ENCODE results near the gene GMDS. TPM values are rescaled to one million over a fixed set of nuclear protein-coding genes. Genes with fewer than 3 reads are reported as not detected.

The GMDS gene
- total RNA-seq, 1 donor from 2014 or later, result 35.7 TPM

DNA sequence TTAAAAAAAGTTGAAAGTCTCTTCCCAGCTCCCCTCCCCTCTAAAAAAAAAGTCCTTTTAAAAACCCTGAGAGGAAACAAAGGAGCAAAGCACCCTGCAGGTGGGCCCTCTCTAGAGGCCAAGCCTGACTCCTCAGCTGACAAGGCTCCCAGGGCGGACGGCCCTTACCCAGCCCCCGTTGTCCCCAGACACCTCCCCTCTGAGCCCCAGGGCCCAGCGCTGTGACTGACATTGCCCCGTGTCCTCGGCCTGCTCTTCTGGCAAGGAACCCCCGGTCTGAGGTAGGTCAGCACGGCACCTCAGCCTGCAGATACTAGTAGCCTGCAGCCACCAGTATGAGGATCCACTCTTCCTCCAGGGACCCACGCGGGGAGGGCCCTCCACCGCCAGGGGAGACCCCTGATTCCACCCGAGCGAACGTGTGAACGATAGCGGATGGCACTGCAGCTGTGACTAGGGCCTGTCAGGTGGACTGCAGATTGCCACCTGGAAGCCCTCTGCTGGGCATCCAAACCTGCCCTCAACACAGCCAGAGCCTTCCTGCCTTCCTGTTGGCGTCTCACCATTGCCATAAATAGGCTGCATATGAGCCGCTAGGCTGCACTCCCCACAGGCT is 601.5 kb downstream of the GMDS start:
- Mint-ChIP-seq H3K27me3 (ENCODE audit: low read depth) (no peaks in the 10 kb centered on the region), H3K36me3 (ENCODE audit: low read depth) (no peaks in the 10 kb centered on the region), H3K4me3 (ENCODE audit: low read depth) (no peak overlapping the region), H3K9me3 (no peaks in the 10 kb centered on the region), H3K4me1 (ENCODE audit: low read depth) (no peaks in the 10 kb centered on the region), H3K27ac (no peak overlapping the region)
- DNase-seq (ENCODE audit: low spot score), result no peak
- intact Hi-C loops (cut with micrococcal nuclease), result no loop called here

DNA sequence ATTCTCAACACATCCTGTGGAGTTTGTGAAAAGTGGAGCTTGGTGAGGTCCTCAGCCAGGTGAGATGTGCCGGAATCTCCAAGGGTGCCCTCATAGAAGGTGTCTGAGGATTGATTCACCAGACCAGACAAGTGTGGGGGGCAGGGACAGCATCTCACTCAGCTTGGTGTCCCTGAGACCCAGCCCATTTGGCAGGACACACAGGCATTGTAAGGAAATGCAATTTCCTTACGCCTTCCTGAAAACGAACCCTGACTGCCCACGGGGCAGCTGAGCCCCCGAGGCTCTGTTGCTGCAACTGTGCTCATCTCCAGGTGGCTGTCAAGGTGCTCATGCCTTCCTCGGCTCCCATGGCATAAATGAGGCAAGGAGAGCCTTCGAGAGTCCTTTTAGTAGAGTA is 602.3 kb downstream of the GMDS start:
- Mint-ChIP-seq H3K27me3 (ENCODE audit: low read depth) (no peaks in the 10 kb centered on the region), H3K36me3 (ENCODE audit: low read depth) (no peaks in the 10 kb centered on the region), H3K4me1 (ENCODE audit: low read depth) (no peaks in the 10 kb centered on the region), H3K27ac (no peak overlapping the region), H3K4me3 (ENCODE audit: low read depth) (no peak overlapping the region), H3K9me3 (no peaks in the 10 kb centered on the region)
- intact Hi-C loops (cut with micrococcal nuclease), result no loop called here
- DNase-seq (ENCODE audit: low spot score), result no peak

DNA sequence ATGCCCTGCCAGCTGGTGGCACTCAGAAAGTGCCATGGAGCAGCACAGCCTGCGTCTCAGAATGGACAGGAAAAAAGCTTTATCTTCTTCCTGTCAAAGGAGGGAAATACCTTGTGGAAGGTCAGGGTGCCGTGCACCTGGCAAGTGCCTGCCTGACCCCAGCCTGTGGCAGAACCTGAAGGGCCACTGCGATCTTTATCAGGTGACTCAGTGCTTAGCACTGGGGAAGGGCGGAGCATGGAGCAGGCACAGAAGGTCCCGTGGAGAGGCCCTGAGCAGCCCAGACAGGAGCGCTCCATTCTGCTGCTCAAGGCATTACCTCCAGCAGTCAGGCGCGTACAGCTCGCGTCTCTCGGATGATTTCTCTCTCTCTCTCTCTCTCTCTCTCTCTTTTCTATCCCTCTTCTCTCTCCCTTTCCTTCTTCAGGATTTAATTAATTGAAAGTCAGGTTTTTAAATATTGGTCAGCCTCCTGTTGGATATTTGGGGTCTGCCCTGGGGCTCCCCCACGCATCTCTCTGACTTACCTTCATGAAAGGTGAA is 604.0 kb downstream of the GMDS start:
- H3K4me1 Mint-ChIP-seq (ENCODE audit: low read depth), result no peaks in the 10 kb centered on the region
- no peak overlapping the region for H3K4me3 Mint-ChIP-seq (ENCODE audit: low read depth)
- intact Hi-C loops (cut with micrococcal nuclease), result no loop called here
- H3K36me3 Mint-ChIP-seq (ENCODE audit: low read depth), result no peaks in the 10 kb centered on the region
- DNase-seq (ENCODE audit: low spot score), result no peak
- no peaks in the 10 kb centered on the region for H3K27me3 Mint-ChIP-seq (ENCODE audit: low read depth)
- H3K27ac Mint-ChIP-seq, result no peak overlapping the region
- H3K9me3 Mint-ChIP-seq, result no peaks in the 10 kb centered on the region

DNA sequence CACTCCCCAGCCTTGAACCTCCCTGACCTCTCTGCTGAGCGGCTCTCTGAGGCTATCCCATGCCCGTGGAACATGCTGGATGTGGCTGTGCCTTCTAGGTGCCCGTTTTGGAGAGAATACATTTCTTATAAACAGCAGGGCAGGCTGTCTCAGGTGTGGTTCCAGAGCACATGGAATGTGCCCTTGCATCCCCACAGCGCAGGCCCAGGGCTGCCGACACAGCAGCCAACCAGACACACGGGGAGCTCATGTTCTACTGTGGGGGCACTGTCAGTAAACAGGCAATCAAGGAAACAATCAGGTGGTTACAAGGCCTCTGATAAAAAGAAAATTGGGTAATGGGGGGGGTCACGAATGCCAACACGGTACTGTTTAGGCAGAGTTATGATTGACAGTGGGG is 604.9 kb downstream of the GMDS start:
- Mint-ChIP-seq H3K4me3 (ENCODE audit: low read depth) (no peak overlapping the region), H3K27me3 (ENCODE audit: low read depth) (no peaks in the 10 kb centered on the region), H3K9me3 (no peaks in the 10 kb centered on the region), H3K27ac (no peak overlapping the region), H3K4me1 (ENCODE audit: low read depth) (no peaks in the 10 kb centered on the region), H3K36me3 (ENCODE audit: low read depth) (no peaks in the 10 kb centered on the region)
- DNase-seq (ENCODE audit: low spot score), result no peak
- intact Hi-C loops (cut with micrococcal nuclease), result no loop called here

DNA sequence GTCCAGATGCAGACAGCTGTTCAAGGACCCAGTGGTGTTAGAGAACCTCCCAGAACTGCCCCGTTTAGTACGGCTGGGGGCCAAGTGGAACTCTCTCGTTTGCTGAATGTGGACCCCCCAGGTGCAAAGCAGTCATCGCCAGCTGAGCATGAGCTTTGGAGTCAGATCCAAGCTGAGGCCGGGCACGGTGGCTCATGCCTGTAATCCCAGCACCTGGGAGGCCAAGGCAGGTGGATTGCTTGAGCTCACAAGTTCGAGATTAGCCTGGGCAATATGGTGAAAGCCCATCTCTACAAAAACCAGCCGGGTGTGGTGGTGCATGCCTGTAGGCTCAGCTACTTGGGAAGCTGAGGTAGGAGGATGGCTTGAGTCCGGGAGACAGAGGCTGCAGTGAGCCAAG is 606.0 kb downstream of the GMDS start:
- Mint-ChIP-seq H3K36me3 (ENCODE audit: low read depth) (no peaks in the 10 kb centered on the region), H3K4me3 (ENCODE audit: low read depth) (no peak overlapping the region), H3K9me3 (no peaks in the 10 kb centered on the region), H3K4me1 (ENCODE audit: low read depth) (no peaks in the 10 kb centered on the region), H3K27me3 (ENCODE audit: low read depth) (no peaks in the 10 kb centered on the region), H3K27ac (no peak overlapping the region)
- DNase-seq (ENCODE audit: low spot score), result no peak
- intact Hi-C loops (cut with micrococcal nuclease), result no loop called here

DNA sequence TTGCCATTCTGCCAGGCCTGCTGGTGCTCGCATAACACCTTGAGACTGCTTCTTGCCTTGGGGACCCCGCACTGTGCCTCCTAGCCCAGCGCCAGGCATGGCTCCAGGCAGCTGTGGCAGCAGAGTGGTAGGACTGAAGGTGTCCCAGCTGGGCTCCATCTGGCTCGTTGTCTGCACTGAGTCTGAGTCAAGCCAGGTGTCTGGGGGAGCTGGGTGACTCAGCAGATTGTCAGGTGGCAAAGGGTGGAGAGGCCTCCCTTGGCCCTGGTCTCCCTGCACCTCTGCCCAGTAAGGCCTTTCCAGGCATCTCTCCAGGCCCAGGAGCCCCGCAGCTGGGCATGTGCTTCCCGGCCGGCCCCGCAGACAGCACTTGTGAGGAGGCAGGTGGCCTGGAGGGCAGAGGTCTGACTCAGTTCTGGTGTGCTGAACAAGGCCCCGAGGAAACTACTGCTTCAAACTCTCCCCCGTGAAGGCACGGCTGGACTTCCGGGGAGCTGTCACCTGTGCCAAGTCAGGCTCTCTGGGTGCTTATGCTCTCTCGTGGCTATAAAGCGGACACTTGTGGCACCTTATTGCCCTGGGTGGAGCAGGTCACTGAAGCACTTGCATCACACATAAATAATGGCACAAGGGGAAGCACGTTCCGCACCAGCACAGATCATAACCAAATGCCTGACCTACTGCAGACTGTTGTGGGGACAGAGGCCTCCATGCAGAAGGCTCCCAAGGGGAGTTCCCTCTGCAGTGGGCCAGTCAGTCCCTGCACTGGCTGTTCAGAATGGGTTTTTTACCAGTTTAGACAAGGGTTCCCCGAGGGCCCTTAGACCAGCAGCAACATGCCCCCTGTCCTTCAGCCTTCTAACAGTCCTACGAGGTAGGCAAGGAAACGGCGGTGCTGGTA is 608.2 kb downstream of the GMDS start:
- H3K36me3 Mint-ChIP-seq (ENCODE audit: low read depth), result no peaks in the 10 kb centered on the region
- H3K4me3 Mint-ChIP-seq (ENCODE audit: low read depth), result no peak overlapping the region
- intact Hi-C loops (cut with micrococcal nuclease), result no loop called here
- peaks cover under 1% of the 10 kb centered on the region for H3K27me3 Mint-ChIP-seq (ENCODE audit: low read depth)
- no peaks in the 10 kb centered on the region for H3K9me3 Mint-ChIP-seq
- DNase-seq (ENCODE audit: low spot score), result no peak
- no peaks in the 10 kb centered on the region for H3K4me1 Mint-ChIP-seq (ENCODE audit: low read depth)
- H3K27ac Mint-ChIP-seq, result no peak overlapping the region

DNA sequence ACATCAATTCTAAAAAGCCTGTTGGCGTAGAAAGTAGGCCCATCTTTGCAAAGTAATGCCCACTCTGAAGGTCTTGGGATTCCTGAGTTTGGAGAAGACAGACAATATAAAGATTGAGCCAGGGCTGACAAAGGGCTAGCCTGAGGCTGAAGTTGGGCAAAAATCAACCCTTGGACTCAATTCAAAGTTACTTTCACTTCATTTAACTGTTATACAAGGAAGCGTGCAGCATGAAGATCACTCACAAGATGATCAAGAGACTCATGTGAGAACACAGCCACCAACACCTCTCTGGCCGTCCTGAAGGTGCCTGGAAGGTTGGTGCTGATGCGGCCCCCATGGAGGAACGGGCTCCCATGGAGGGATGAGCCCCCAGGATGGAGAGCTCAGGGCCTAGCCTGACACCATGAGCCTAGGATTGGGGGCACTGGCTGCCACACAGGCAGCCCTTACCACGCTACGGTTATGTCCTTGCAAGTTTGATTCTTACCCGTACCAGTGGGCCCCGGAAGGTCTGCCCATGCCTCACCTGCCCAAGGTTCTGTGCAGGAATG is 609.1 kb downstream of the GMDS start:
- no peak overlapping the region for H3K27ac Mint-ChIP-seq
- no peak overlapping the region for H3K4me3 Mint-ChIP-seq (ENCODE audit: low read depth)
- no peaks in the 10 kb centered on the region for H3K9me3 Mint-ChIP-seq
- H3K36me3 Mint-ChIP-seq (ENCODE audit: low read depth), result no peaks in the 10 kb centered on the region
- DNase-seq (ENCODE audit: low spot score), result no peak
- no peaks in the 10 kb centered on the region for H3K4me1 Mint-ChIP-seq (ENCODE audit: low read depth)
- intact Hi-C loops (cut with micrococcal nuclease), result no loop called here
- H3K27me3 Mint-ChIP-seq (ENCODE audit: low read depth), result peaks cover 2% of the 10 kb centered on the region

DNA sequence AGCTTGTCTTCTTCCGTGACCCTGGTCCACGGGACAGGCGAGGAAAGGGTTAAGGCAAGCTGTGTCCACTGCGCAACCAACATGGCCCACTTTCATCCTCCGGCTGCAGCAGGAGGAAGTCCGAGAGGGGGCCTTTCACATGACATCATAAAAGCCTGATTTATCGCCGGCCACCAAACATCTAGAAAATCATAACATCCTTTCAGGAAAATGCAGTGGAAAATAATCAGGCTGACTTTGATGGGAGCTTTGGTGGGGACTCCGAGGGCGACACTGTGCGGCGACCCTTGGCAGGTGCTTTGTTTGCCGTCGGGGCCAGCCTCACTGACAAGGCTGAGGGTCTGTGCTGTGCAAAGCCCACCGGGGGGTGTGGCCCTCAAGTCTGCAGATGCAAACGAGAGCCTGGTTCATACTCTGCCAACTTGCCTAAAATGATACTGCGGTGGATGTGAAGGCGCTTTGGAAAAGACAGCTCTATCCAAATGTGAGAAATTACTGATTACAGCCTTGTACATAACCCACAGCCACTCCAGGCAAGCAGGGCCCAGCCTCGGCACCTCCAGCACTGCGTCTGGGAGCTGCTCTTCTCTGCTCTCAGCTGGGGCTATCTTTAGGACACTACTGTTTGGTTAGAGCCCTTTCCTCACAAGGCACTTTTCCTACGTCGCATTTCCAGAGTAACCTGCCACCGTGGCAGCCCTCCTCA is 609.9 kb downstream of the GMDS start:
- Mint-ChIP-seq H3K36me3 (ENCODE audit: low read depth) (no peaks in the 10 kb centered on the region), H3K27ac (no peak overlapping the region), H3K27me3 (ENCODE audit: low read depth) (peaks cover 2% of the 10 kb centered on the region), H3K4me3 (ENCODE audit: low read depth) (no peak overlapping the region), H3K4me1 (ENCODE audit: low read depth) (no peaks in the 10 kb centered on the region), H3K9me3 (no peaks in the 10 kb centered on the region)
- no peak for DNase-seq (ENCODE audit: low spot score)
- intact Hi-C loops (cut with micrococcal nuclease), result no loop called here

DNA sequence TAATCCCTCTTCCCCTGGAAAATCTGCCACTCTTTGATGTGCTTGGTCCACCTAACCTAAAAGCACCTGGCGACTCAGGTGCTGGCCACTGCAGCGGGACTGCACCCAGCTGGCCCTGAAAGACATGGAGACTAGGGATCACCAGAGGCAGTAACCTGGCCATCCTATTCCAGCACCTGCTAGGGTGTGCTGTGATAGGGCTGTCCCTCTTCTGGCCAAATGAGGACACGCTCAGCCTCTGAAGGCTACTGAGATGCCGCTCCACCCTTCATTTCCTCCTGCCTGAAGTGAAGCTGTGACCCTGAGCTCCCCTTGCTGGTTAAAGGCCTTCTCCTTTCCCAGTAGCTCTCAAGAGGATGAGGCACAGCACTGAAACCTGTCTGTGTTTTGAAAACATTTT is 611.3 kb downstream of the GMDS start:
- no peak for DNase-seq (ENCODE audit: low spot score)
- H3K4me3 Mint-ChIP-seq (ENCODE audit: low read depth), result no peak overlapping the region
- no peaks in the 10 kb centered on the region for H3K9me3 Mint-ChIP-seq
- H3K36me3 Mint-ChIP-seq (ENCODE audit: low read depth), result no peaks in the 10 kb centered on the region
- no peak overlapping the region for H3K27ac Mint-ChIP-seq
- H3K4me1 Mint-ChIP-seq (ENCODE audit: low read depth), result no peaks in the 10 kb centered on the region
- peaks cover 3% of the 10 kb centered on the region for H3K27me3 Mint-ChIP-seq (ENCODE audit: low read depth)
- intact Hi-C loops (cut with micrococcal nuclease), result no loop called here

DNA sequence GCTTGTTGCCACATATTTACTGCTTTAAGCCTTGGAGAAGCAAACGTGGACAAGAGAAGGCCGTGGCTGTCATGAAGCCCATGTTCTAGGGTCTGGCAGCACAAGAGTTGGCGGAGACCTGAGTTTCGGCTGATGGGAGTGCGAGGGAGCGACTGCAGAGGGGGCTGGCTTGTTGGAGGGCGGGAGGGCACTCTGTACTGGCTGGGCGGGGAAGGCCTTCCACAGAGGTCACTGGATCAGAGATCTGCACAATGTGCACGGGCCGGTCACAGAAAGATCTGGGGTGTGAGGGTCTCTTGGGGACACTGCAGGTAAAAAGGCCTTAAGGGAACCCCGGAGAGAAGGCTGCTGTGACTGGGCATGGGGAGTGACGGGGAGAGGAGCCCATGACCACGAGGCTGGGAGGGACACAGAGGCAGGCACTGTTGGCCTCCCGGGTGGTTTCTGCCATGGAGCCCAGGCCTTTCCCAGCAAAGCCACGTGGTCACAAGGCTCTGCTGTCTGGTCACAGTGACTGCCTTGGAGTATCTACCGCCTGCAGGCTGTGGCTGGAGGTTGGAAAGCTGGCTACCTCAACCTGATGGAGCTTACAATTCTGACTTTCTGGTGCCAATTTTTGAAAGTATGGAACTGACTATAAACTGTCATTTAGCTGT is 611.9 kb downstream of the GMDS start:
- Mint-ChIP-seq H3K4me1 (ENCODE audit: low read depth) (no peaks in the 10 kb centered on the region), H3K4me3 (ENCODE audit: low read depth) (no peak overlapping the region), H3K9me3 (no peaks in the 10 kb centered on the region), H3K27me3 (ENCODE audit: low read depth) (peaks cover 8% of the 10 kb centered on the region), H3K27ac (no peak overlapping the region), H3K36me3 (ENCODE audit: low read depth) (no peaks in the 10 kb centered on the region)
- DNase-seq (ENCODE audit: low spot score), result no peak
- intact Hi-C loops (cut with micrococcal nuclease), result no loop called here

DNA sequence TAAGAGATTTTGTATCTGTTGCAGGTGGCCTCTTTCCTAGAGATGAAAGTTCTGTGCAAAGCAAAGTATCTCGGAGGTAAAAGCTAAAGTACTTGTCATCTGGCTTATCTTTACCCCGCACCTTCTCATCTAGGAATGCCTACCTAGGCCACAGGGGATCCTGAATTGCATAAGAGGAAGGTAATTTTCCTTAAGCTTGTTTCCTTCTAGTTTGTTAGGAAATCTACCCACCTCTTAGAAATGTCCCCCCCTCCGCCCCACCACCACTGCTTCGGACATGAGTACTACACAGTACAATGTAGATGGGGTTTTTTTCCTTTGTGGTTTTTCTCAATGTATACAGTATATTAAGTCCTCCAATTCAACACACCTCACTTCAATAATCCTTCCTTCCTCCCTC is 614.2 kb downstream of the GMDS start:
- Mint-ChIP-seq H3K27me3 (ENCODE audit: low read depth) (peaks cover 28% of the 10 kb centered on the region), H3K9me3 (no peaks in the 10 kb centered on the region), H3K36me3 (ENCODE audit: low read depth) (no peaks in the 10 kb centered on the region), H3K27ac (no peak overlapping the region), H3K4me1 (ENCODE audit: low read depth) (no peaks in the 10 kb centered on the region), H3K4me3 (ENCODE audit: low read depth) (no peak overlapping the region)
- intact Hi-C loops (cut with micrococcal nuclease), result no loop called here
- DNase-seq (ENCODE audit: low spot score), result no peak

DNA sequence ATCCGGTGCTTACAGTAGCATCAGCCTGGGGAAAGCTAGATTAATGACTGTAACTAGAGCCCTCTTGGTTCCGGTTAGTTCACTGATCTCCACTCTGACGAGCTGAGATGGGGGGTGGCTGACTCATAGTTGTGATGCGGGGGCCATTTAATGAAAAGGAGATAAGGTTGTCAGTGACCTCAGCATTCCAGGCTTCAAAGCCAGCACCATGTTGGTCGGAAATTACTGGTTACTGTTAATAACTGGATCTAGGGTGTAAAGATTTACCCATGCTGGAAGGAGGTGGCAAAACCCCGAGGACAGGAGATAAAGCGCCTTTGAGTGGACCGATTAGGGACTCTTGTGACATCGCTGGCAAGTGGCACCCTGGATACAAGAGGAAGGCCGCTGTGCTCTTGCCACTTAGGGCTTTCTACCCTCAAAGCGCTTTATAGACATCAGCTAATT is 614.6 kb downstream of the GMDS start:
- Mint-ChIP-seq H3K27ac (no peak overlapping the region), H3K9me3 (no peaks in the 10 kb centered on the region), H3K36me3 (ENCODE audit: low read depth) (no peaks in the 10 kb centered on the region), H3K4me1 (ENCODE audit: low read depth) (no peaks in the 10 kb centered on the region), H3K27me3 (ENCODE audit: low read depth) (peaks cover 33% of the 10 kb centered on the region), H3K4me3 (ENCODE audit: low read depth) (no peak overlapping the region)
- DNase-seq (ENCODE audit: low spot score), result no peak
- intact Hi-C loops (cut with micrococcal nuclease), result no loop called here

Measured in activated T-helper 2 cell treated with anti-CD3 and anti-CD28 coated beads, Interferon-gamma antibody, Interleukin-2, Interleukin-4, amounts not matched to agents 10 μg/mL and 5 μg/mL and 100 μg/mL, durations not matched to agents 14 hours and 24 hours and 36 hours (primary cell).